Naive thymus-derived CD8-positive, alpha-beta T cell (primary cell): ENCODE results near the gene APP. TPM values are rescaled to one million over a fixed set of nuclear protein-coding genes. Genes with fewer than 3 reads are reported as not detected.

ENCODE experiments used
- ATAC-seq, 2 donors: fragments of 150-1000 bp; cut with Tn5 transposase in 1 of 2; sonication (Bioruptor Pico), chemical (Tn5 transposase) in 1 of 2; 1 replicate in 1 of 2; 2 replicates in 1 of 2; pipeline ENCODE4 v1.10.0; 2021; ENCODE audit warnings: mild to moderate bottlenecking in 2 of 2, moderate library complexity in 2 of 2
- POLR2A ChIA-PET: fragments of 350-600 bp; sonication (Branson Sonifier 250); formaldehyde crosslinking; loops from one replicate; lab custom pipeline; 2021; ENCODE audit warnings: antibody characterized with exemption; lab: Charles Lee
- DNase-seq, 10 donors: peaks; one replicate each; pipeline versions ENCODE4 v3.0.0 to v3.0.0-alpha.2; 2020 to 2022
- H3K27ac Mint-ChIP-seq, 10 donors: one replicate each; pipeline ENCODE4 v1.8.0; 2020 to 2022; ENCODE audit warnings: mild to moderate bottlenecking in 10 of 10, mixed read lengths in 10 of 10, moderate library complexity in 4 of 10, inconsistent platforms in 1 of 10
- H3K27me3 Mint-ChIP-seq, 5 donors: one replicate each; pipeline ENCODE4 v1.8.0; 2021 to 2022; ENCODE audit warnings: mixed read lengths in 5 of 5
- H3K36me3 Mint-ChIP-seq, 3 donors: one replicate each; pipeline ENCODE4 v1.8.0; 2020 to 2022; ENCODE audit warnings: mixed read lengths in 3 of 3, mild to moderate bottlenecking in 2 of 3, inconsistent platforms in 1 of 3
- H3K4me1 Mint-ChIP-seq, 4 donors: one replicate each; pipeline ENCODE4 v1.8.0; 2021 to 2022; ENCODE audit warnings: mixed read lengths in 4 of 4
- H3K4me3 Mint-ChIP-seq, 10 donors: one replicate each; pipeline ENCODE4 v1.8.0; 2020 to 2022; ENCODE audit warnings: mild to moderate bottlenecking in 10 of 10, mixed read lengths in 10 of 10, moderate library complexity in 6 of 10, inconsistent platforms in 1 of 10
- H3K9me3 Mint-ChIP-seq, 9 donors: one replicate each; pipeline ENCODE4 v1.8.0; 2020 to 2022; ENCODE audit warnings: mixed read lengths in 9 of 9, mild to moderate bottlenecking in 3 of 9, inconsistent platforms in 1 of 9, moderate library complexity in 1 of 9
- polyA plus RNA-seq, 3 donors: library from polyadenylated mRNA; unstranded; fragments of 300-500 nt; fragmentation: Illumina TruSeq; gene quantifications; one replicate each; pipeline ENCODE4 v1.2.3, GENCODE V29; 2021
- total RNA-seq, 8 experiments: library from RNA in 2 of 8; stranded (reverse) in 2 of 8; gene quantifications; one replicate each; pipeline ENCODE4 v1.2.3 and lab custom pipeline; 2021 to 2026

APP gene
- total and polyA plus RNA-seq, 5 experiments from 2014 or later, result 6.9 to 33.8 (median 8.7) TPM

DNA sequence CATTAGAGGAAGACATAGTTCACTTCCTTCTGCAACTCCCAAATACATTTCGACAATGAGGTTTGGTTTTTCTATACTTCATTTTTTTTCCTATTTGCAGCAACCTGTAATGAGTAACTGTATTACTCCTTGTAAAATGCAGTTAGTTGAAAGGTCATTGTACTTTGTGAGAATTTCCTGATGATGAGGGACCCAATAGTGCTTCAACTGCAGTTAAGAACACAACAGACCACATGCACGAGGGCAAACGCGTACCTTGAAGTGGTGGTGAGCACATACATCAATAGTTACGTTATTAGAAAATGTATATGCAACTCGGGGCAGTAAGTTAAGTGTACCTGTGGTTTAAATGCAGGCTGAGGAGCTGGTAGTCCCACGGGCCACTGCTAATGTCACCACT lies 264.0 kb downstream of the APP start:
- ATAC-seq (no peak), DNase-seq (no peak)
- Mint-ChIP-seq H3K4me1 (peaks cover 0 to 8% (median 0%) of the 10 kb centered on the region in 4 donors), H3K4me3 (no peak overlapping the region), H3K9me3 (no peaks in the 10 kb centered on the region), H3K27ac (no peak overlapping the region), H3K36me3 (peaks cover 0 to 3% (median 0%) of the 10 kb centered on the region in 3 donors), H3K27me3 (no peaks in the 10 kb centered on the region)
- POLR2A ChIA-PET, result no interaction called here

DNA sequence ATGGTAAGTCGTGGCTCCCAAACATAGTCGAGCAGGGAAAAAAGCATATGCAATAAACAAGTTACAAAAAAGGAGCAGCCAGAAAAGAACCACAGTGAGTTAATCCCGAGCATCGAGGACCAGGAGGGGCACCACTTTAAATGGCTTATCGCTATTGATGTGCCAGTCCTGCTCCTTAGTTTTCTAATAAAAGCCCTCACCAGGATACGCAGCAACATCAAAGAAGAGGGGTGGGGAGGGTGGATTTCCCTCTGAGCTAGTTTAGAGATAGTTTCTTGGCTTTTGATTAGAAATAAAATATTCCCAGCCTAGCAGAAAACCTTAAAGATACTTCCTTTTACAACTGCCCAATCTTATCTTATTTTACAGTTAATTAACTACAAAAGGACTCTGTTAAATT lies 265.4 kb downstream of the APP start:
- Mint-ChIP-seq H3K4me1 (peaks cover 0 to 8% (median 0%) of the 10 kb centered on the region in 4 donors), H3K9me3 (no peaks in the 10 kb centered on the region), H3K4me3 (no peak overlapping the region), H3K27me3 (no peaks in the 10 kb centered on the region), H3K27ac (no peak overlapping the region), H3K36me3 (peaks cover 0 to 2% (median 0%) of the 10 kb centered on the region in 3 donors)
- ATAC-seq (no peak), DNase-seq (no peak)
- POLR2A ChIA-PET, result no interaction called here

DNA sequence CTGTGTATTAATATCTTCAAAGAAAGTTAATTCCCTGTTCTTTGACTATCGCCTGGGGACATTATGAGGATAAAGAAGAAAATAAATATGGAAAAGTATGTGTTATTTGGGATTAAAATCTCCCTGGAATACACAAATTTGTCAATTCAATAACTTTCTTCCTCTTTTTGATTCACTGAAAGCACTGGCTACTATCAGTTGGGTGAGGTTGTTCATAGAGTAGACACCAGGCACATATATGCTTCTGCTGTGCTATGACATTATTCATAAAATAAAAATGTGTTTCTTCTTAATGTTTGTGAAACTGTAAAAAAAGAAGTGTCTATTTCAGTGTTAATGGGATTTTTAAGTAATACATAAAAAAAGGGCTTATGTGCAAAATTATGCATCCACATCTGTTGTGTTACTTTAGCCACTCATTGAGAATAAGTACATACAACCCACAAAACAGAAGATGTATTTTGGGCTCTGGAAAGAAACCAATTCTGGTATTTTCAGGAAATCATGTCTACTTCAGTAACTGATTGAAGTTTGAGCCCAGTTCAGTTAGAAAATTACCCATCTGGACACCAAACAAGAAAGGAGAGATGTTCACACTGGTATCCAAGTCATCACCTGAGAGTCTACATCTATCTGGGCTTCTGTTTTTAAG lies 266.4 kb downstream of the APP start:
- H3K36me3 Mint-ChIP-seq, result peaks cover 0 to 2% (median 0%) of the 10 kb centered on the region in 3 donors
- H3K27ac Mint-ChIP-seq, result no peak overlapping the region
- POLR2A ChIA-PET, result no interaction called here
- no peaks in the 10 kb centered on the region for H3K9me3 Mint-ChIP-seq
- no peak for DNase-seq
- H3K4me3 Mint-ChIP-seq, result no peak overlapping the region
- peaks cover 0 to 8% (median 0%) of the 10 kb centered on the region in 4 donors for H3K4me1 Mint-ChIP-seq
- ATAC-seq, result no peak
- no peaks in the 10 kb centered on the region for H3K27me3 Mint-ChIP-seq

DNA sequence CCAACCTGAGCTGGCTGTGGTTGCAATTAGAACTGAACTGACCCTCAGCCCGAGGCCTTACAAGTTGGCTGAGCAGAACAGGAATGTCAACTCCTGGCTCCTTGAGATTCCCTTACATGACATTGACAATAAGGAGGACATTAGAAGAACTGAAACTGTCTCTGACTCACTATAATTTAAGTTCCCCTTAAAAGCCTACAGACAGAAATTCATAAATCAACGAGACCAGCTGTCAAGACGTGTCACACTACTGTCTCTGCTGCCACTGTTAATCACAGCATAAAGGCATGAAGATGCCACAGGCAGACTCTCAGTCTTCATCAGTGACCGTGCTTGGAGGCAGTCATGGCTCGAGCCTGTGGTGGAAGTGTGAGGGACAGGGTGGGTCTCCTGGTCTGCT lies 267.0 kb downstream of the APP start:
- Mint-ChIP-seq H3K27me3 (no peaks in the 10 kb centered on the region), H3K4me1 (peaks cover 0 to 8% (median 0%) of the 10 kb centered on the region in 4 donors), H3K27ac (no peak overlapping the region), H3K4me3 (no peak overlapping the region), H3K9me3 (no peaks in the 10 kb centered on the region), H3K36me3 (peaks cover 0 to under 1% (median 0%) of the 10 kb centered on the region in 3 donors)
- POLR2A ChIA-PET, result no interaction called here
- DNase-seq, result no peak
- no peak for ATAC-seq

DNA sequence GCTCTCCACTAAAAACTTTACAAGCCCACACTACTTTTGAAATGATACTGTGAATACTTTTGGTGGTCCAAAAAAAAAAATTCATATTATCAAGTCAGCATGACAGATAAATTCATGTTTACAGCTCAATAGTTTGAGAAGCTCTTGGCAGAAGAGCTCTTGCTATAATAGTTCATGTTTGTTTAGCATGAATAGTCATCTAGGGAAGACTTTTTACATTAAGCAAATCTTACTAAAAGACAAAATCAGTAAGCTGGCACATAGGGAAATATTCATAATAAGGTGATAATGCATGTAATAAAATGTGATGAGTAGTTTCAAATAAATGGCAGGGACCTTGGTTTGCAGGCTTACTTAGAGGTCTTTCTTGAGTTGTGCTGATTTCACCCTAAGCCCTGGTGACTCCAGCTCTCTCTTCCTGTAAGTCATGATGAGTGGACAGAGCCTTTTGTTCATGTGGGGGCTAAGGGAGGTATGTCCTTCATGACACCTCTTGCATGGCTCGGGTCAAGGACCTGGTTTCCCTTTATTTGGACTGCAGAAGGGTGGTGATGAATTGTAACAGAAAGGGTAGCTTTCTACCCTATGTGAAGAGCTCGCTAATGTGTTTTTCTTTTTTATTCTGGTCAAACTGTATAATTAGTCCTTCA lies 269.1 kb downstream of the APP start:
- Mint-ChIP-seq H3K36me3 (no peaks in the 10 kb centered on the region), H3K4me3 (no peak overlapping the region), H3K27me3 (no peaks in the 10 kb centered on the region), H3K27ac (no peak overlapping the region), H3K9me3 (no peaks in the 10 kb centered on the region), H3K4me1 (peaks cover 3 to 10% (median 6%) of the 10 kb centered on the region in 4 donors)
- POLR2A ChIA-PET, result no interaction called here
- DNase-seq (no peak), ATAC-seq (no peak)

DNA sequence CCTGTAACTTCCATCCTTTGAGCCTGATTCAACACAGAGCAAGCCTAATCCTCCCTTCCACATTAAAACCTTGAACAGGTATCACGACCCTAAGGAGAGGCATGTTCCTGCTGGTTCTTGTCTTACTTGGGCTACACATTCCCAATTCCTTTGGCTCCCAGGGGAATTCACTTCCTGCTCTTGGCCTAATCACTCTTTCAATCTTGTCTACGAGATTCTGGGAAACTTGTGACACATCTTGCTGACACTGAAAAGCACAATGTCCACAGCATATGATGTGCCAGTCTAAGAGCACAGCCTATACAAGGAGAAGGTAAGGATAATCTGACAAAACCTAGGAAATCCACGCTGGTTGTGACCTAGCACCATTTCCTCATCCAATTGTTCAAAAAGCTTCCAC lies 271.9 kb downstream of the APP start:
- ATAC-seq, result no peak
- POLR2A ChIA-PET, result no interaction called here
- H3K36me3 Mint-ChIP-seq, result no peaks in the 10 kb centered on the region
- DNase-seq, result no peak
- peaks cover 4 to 15% (median 12%) of the 10 kb centered on the region in 4 donors for H3K4me1 Mint-ChIP-seq
- H3K4me3 Mint-ChIP-seq, result no peak overlapping the region
- no peaks in the 10 kb centered on the region for H3K9me3 Mint-ChIP-seq
- H3K27me3 Mint-ChIP-seq, result no peaks in the 10 kb centered on the region
- H3K27ac Mint-ChIP-seq, result no peak overlapping the region

DNA sequence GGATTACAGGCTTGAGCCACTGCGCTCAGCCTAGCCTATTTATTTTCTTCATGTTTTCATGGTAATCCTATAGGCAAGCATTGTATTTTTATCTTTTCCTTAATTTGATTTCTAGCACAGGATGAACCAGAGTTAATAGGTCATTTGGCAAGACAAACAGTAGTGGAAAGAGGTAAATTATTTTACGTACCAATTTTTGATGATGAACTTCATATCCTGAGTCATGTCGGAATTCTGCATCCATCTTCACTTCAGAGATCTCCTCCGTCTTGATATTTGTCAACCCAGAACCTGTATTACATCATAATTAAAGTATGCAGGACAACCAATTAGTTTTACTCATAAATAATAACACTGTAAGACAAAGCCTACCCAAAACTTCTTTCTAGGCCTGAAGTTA lies 273.2 kb downstream of the APP start:
- H3K27ac Mint-ChIP-seq, result no peak overlapping the region
- no peak for ATAC-seq

DNA sequence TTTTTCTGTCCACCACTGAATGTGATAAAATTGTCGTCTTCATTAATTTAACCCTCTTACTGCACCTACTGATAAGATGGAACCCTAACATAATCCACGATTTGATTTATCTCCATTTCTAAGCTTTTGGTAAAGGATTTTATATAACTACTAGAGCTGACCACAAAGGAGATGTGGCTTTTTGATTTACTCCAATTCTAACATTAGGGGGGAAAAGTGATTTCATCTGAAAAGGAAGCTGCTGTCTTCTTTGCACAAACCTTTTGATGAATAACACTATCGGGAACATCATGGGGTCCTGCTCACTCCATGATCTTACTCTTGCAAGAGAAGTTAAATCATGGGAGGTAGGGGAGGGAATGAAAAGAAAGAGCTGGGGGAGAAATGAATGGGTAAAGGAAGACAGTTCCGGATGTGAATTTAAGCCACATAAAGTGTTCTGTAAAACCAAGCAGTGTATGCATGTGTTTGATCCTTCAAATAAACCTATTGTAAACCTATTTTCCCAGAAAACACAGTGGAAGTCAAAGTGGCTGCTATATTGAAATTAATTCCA lies 274.0 kb downstream of the APP start:
- peak overlapping the region in 3 of 10 donors; percentile 0 to 22 (median 6) for H3K27ac Mint-ChIP-seq
- H3K4me3 Mint-ChIP-seq, result no peak overlapping the region
- no peak for DNase-seq
- H3K36me3 Mint-ChIP-seq, result peaks cover 0 to 4% (median 0%) of the 10 kb centered on the region in 3 donors
- H3K4me1 Mint-ChIP-seq, result peaks cover 4 to 15% (median 10%) of the 10 kb centered on the region in 4 donors
- POLR2A ChIA-PET, result interaction anchor here (0.6 to 1.1 kb wide), 3 partner anchors 154 to 274 kb away, joined by 3 read pairs; partner anchors contain the start of gene APP
- ATAC-seq, result no peak
- H3K27me3 Mint-ChIP-seq, result no peaks in the 10 kb centered on the region
- no peaks in the 10 kb centered on the region for H3K9me3 Mint-ChIP-seq

More for the DNA sequence above, 273.2 kb downstream of the APP start:
- Mint-ChIP-seq H3K27me3 (no peaks in the 10 kb centered on the region), H3K4me1 (peaks cover 4 to 15% (median 10%) of the 10 kb centered on the region in 4 donors), H3K36me3 (peaks cover 0 to 3% (median 0%) of the 10 kb centered on the region in 3 donors), H3K9me3 (no peaks in the 10 kb centered on the region), H3K4me3 (no peak overlapping the region)
- no peak for DNase-seq
- POLR2A ChIA-PET, result no interaction called here

DNA sequence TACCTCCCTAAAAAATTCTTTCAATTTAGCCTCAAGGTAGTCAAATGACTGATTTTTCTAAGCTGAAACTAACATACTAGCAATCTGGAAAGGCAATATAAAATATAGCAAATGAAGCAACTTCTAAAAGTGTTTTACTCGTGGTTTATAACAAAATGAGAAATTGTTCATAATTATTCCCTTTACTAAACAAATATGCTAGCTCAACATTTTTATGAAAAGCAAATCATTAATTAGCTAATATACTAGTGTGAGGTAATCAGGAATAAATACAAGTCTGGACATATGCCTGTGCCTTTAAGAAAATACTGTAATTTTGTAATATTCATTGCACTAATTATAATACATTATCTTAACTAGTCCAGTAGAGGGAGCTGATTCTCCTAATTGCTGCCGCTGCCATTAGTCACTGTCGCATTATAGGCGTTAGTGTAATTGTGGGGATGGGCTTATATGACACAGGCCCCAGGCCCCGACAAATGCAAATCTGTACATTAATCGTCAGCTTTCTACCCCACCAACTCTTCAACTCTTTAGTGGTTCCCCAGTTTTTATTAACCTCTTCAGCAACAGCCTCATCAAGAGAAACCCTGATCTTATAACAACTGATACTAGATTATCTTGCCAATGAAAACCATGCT lies 274.9 kb downstream of the APP start:
- peak; percentile 46 to 72 for ATAC-seq
- Mint-ChIP-seq H3K4me1 (peaks cover 4 to 15% (median 10%) of the 10 kb centered on the region in 4 donors), H3K4me3 (no peak overlapping the region), H3K27me3 (no peaks in the 10 kb centered on the region), H3K36me3 (peaks cover 0 to 12% (median 6%) of the 10 kb centered on the region in 3 donors), H3K27ac (peak overlapping the region in 2 of 10 donors; percentile 60 to 67), H3K9me3 (no peaks in the 10 kb centered on the region)
- POLR2A ChIA-PET, result interaction anchor here (1.1 kb wide), 1 partner anchor 274 kb away, joined by 3 read pairs; no protein-coding TSS in a partner anchor
- DNase-seq, result peak in 4 of 10 donors; percentile 2 to 46 (median 34)

DNA sequence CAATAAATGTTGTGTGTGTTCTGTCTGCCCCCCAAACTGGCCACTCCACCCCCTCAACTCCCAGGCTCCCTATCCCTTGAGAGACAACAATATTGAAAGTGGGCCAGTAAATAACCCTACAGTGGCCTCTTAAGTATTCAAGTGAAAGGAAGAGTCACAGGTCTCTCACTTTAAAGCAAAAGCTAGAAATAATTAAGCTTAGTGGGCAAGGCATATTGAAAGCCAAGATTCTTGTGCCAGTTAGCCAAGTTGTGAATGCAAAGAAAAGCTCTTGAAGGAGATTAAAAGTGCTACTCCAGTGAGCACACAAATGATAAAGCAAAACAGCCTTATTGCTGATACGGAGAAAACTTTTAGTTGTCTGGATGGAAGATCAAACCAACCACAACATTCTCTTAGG lies 277.4 kb downstream of the APP start:
- H3K4me1 Mint-ChIP-seq, result peaks cover 4 to 15% (median 10%) of the 10 kb centered on the region in 4 donors
- ATAC-seq, result no peak
- H3K27ac Mint-ChIP-seq, result no peak overlapping the region
- no peak for DNase-seq
- peaks cover 0 to 21% (median 7%) of the 10 kb centered on the region in 3 donors for H3K36me3 Mint-ChIP-seq
- H3K9me3 Mint-ChIP-seq, result no peaks in the 10 kb centered on the region
- POLR2A ChIA-PET, result no interaction called here
- no peak overlapping the region for H3K4me3 Mint-ChIP-seq
- no peaks in the 10 kb centered on the region for H3K27me3 Mint-ChIP-seq

DNA sequence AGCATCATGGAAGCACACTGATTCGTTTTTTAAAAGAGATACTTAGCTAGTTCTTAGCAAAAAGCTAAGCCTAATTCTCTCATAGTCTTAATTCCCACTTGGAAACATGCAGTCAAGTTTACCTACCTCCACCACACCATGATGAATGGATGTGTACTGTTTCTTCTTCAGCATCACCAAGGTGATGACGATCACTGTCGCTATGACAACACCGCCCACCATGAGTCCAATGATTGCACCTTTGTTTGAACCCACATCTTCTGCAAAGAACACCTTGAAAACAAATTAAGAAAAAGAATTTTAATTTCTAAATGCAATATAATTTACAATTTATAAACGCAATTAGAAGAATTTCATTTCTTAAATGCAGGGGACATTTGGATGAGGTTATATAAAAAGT lies 279.0 kb downstream of the APP start:
- no peaks in the 10 kb centered on the region for H3K9me3 Mint-ChIP-seq
- DNase-seq (no peak), ATAC-seq (no peak)
- POLR2A ChIA-PET, result no interaction called here
- H3K36me3 Mint-ChIP-seq, result peaks cover 0 to 24% (median 7%) of the 10 kb centered on the region in 3 donors
- no peaks in the 10 kb centered on the region for H3K27me3 Mint-ChIP-seq
- no peak overlapping the region for H3K27ac Mint-ChIP-seq
- H3K4me1 Mint-ChIP-seq, result peaks cover 3 to 9% (median 8%) of the 10 kb centered on the region in 4 donors
- H3K4me3 Mint-ChIP-seq, result no peak overlapping the region

DNA sequence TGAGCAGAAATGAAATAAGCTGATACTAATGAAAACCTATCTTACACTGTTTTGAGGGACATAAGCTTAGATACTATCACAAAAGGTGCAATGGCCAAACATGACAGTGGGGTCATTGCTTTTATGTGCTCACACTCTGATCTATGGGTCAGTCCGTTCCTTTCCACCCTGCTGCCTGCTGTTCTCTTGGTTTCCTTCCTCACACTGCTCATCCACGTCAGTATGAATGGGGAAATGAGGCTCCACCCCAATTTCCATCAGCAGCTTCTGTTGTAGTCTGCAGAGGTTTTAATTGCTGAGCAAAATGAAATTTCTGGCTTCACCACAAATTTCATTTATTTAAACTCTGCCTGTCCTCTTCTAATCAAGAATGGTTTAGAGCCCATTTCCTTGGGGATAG lies 280.6 kb downstream of the APP start:
- Mint-ChIP-seq H3K9me3 (no peaks in the 10 kb centered on the region), H3K27ac (no peak overlapping the region), H3K4me1 (peaks cover 0 to 2% (median 0%) of the 10 kb centered on the region in 4 donors), H3K4me3 (no peak overlapping the region), H3K36me3 (peaks cover 0 to 24% (median 7%) of the 10 kb centered on the region in 3 donors), H3K27me3 (no peaks in the 10 kb centered on the region)
- ATAC-seq (no peak), DNase-seq (no peak)
- POLR2A ChIA-PET, result no interaction called here
